ENCODE data around the gene COL9A3.
A peak's percentile ranks its signal among the peaks of the same experiment; 100 is the strongest.

Gene COL9A3

GRCh38 chr20:62779417-62779685 is 37.5 kb upstream of the COL9A3 start:
- no peak for DNase-seq

GRCh38 chr20:62780204-62780603 is 36.6 kb upstream of the COL9A3 start:
- DNase-seq, result no peak

DNA sequence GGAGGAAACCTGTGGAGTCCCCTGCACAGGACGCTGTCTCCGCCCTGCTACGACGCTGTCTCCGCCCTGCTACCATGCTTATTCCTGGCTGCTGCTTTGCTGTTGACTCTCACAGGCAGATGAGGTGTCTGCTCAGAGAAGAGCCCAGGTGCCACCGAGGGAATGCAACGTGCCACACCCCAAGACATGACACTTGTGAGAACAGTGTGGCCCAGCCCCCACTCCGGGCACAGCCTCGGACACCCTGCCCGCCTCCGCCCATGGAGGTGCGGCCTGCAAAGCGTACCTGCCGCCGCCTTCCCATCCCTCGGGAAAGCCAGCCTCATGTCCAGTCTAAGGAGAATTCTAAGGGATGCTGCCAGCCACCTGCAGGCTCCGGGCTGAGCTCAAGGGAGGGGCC is 36.2 kb upstream of the COL9A3 start:
- no peak for DNase-seq

- no peak for DNase-seq
Observed at GRCh38 chr20:62782149-62782892, 34.5 kb upstream of the COL9A3 start.

- DNase-seq, result no peak
Observed at GRCh38 chr20:62782893-62783278, 34.0 kb upstream of the COL9A3 start.

GRCh38 chr20:62784497-62784896 is 32.4 kb upstream of the COL9A3 start:
- DNase-seq, result no peak

GRCh38 chr20:62785393-62785792 is 31.5 kb upstream of the COL9A3 start:
- no peak for DNase-seq

GRCh38 chr20:62786157-62786556 is 30.7 kb upstream of the COL9A3 start:
- DNase-seq, result no peak

DNA sequence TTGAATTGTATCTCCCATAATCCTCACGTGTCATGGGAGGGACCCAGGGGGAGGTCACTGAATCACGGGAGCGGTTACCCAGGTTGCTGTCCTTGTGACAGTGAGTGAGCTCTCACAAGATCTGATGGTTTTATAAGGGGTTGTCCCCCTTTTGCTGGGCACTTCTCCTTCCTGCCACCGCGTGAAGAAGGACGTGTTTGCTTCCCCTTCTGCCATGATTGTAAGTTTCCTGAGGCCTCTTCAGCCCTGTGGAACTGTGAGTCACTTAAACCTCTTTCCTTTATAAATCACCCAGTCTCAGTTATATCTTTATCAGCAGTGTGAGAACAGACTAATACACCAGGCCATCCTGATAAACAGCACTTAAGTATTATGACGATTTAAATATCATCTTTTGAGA is 29.5 kb upstream of the COL9A3 start:
- no peak for DNase-seq

GRCh38 chr20:62787866-62788265 is 29.0 kb upstream of the COL9A3 start:
- DNase-seq, result no peak

- no peak for DNase-seq
Observed at GRCh38 chr20:62788607-62789006, 28.2 kb upstream of the COL9A3 start.

- no peak for DNase-seq
Observed at GRCh38 chr20:62790075-62790474, 26.8 kb upstream of the COL9A3 start.

- DNase-seq, result peak; percentile 79
Observed at GRCh38 chr20:62791301-62792181, 25.3 kb upstream of the COL9A3 start.

- no peak for DNase-seq
Observed at GRCh38 chr20:62792182-62792939, 24.5 kb upstream of the COL9A3 start.

- DNase-seq, result no peak
Observed at GRCh38 chr20:62792940-62793756, 23.7 kb upstream of the COL9A3 start.

GRCh38 chr20:62793757-62794006 is 23.2 kb upstream of the COL9A3 start:
- DNase-seq, result no peak

GRCh38 chr20:62794007-62794724 is 22.7 kb upstream of the COL9A3 start:
- DNase-seq, result peak; percentile 92

- peak; percentile 74 for DNase-seq
Observed at GRCh38 chr20:62795023-62795761, 21.7 kb upstream of the COL9A3 start.

DNA sequence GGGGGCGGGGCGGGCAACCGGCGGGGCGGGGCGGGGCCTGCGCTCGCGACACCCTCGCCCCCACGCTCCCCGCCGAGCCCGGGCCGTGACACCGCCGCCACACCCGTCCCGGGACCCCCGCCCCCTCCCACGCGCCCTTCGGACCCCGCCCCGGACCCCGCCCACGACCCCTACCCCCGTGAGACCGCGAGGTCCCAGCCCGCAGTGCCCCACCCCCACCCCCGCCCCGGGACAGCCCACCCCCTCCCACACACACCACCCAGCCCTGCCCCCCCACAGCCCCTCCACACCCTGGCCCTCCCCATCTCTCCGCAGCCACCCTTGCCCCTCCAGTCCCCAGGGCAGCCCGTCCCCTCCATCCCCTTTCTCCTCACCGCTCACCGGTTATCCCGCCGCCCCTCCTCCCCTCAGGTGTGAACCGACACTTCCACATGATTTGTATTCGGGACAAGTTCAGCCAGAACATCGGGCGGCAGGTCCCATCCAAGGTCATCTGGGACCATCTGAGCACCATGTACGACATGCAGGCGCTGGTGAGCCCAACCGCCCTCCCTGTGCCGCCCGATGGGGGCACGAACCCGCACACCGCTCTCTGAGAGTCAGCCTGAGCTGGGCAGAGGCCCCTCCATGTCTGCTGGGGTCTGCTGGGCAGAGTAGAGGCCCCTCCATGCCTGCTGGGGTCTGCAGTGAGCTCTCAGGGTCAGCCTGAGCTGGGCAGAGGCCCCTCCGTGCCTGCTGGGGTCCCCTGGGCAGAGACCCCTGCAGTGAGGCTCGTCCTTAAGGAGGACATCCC is 20.0 kb upstream of the COL9A3 start:
- no peak for DNase-seq

GRCh38 chr20:62797671-62798532 is 18.9 kb upstream of the COL9A3 start:
- DNase-seq, result no peak
